GM23338 (cell line): Measurements from ENCODE around the gene CHN2.

ENCODE experiments used
- EZH2 ChIP-seq: fragments of 200-600 bp; sonication (generic); IDR thresholded peaks from one replicate; pipeline ENCODE4 v1.8.0; 2017; ENCODE audit warnings: antibody characterized with exemption, mild to moderate bottlenecking, low read depth; ENCODE audit not compliant: unreplicated experiment
- EZH2phosphoT487 ChIP-seq: fragments of 200-600 bp; sonication (generic); IDR thresholded peaks from one replicate; pipeline ENCODE4 v1.8.1; 2018; ENCODE audit warnings: antibody characterized with exemption; ENCODE audit not compliant: unreplicated experiment
- JUNB ChIP-seq: IDR thresholded peaks from one replicate; pipeline ENCODE4 v1.6.1; 2016; ENCODE audit warnings: antibody characterized with exemption; ENCODE audit not compliant: unreplicated experiment
- POLR2AphosphoS5 ChIP-seq: IDR thresholded peaks from 2 replicates; pipeline ENCODE4 v1.6.1; 2016; ENCODE audit warnings: antibody characterized with exemption, low read depth
- TF ChIP-seq, protein P1 (sequence below), 2 experiments: fragments of 200-600 bp in 1 of 2; sonication (generic) in 1 of 2; conservative IDR thresholded peaks; 2 replicates each; pipeline versions ENCODE4 v1.5.1 to v1.6.1; 2016 to 2017; ENCODE audit warnings: antibody characterized with exemption in 2 of 2, low read depth in 2 of 2, mild to moderate bottlenecking in 2 of 2, moderate library complexity in 1 of 2
- TF ChIP-seq, protein P2 (sequence below): IDR thresholded peaks from one replicate; pipeline ENCODE4 v1.6.1; 2018; ENCODE audit warnings: antibody characterized with exemption; ENCODE audit not compliant: unreplicated experiment

DNA sequence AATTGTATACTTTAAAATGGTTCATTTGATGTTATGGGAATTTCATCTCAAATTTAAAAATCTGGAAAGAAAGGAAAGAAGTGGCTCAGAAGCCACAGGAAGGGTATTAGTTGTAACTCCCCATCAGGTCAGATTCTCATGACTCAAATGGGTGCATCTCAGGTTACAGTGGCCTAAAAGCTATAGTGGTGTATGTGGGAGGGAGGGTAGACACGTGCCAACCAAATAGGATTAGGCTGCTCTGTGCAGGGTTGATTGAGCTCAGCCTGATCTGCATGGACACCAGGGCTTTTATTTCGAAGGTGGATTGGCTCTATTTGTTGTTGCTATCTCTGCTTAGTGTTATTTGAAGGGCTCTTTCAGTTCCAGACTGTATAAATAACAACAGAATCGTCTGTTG, 247.6 kb downstream of the CHN2 start:
- TF ChIP-seq POLR2AphosphoS5 (no peak), JUNB (no peak), EZH2 (no peak), EZH2phosphoT487 (no peak)
- TF ChIP-seq, protein P1, sequence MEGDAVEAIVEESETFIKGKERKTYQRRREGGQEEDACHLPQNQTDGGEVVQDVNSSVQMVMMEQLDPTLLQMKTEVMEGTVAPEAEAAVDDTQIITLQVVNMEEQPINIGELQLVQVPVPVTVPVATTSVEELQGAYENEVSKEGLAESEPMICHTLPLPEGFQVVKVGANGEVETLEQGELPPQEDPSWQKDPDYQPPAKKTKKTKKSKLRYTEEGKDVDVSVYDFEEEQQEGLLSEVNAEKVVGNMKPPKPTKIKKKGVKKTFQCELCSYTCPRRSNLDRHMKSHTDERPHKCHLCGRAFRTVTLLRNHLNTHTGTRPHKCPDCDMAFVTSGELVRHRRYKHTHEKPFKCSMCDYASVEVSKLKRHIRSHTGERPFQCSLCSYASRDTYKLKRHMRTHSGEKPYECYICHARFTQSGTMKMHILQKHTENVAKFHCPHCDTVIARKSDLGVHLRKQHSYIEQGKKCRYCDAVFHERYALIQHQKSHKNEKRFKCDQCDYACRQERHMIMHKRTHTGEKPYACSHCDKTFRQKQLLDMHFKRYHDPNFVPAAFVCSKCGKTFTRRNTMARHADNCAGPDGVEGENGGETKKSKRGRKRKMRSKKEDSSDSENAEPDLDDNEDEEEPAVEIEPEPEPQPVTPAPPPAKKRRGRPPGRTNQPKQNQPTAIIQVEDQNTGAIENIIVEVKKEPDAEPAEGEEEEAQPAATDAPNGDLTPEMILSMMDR (conservative IDR thresholded peaks at IDR 0.05; ENCODE audit: low read depth in 2 of 2), result no peak
- TF ChIP-seq, protein P2, sequence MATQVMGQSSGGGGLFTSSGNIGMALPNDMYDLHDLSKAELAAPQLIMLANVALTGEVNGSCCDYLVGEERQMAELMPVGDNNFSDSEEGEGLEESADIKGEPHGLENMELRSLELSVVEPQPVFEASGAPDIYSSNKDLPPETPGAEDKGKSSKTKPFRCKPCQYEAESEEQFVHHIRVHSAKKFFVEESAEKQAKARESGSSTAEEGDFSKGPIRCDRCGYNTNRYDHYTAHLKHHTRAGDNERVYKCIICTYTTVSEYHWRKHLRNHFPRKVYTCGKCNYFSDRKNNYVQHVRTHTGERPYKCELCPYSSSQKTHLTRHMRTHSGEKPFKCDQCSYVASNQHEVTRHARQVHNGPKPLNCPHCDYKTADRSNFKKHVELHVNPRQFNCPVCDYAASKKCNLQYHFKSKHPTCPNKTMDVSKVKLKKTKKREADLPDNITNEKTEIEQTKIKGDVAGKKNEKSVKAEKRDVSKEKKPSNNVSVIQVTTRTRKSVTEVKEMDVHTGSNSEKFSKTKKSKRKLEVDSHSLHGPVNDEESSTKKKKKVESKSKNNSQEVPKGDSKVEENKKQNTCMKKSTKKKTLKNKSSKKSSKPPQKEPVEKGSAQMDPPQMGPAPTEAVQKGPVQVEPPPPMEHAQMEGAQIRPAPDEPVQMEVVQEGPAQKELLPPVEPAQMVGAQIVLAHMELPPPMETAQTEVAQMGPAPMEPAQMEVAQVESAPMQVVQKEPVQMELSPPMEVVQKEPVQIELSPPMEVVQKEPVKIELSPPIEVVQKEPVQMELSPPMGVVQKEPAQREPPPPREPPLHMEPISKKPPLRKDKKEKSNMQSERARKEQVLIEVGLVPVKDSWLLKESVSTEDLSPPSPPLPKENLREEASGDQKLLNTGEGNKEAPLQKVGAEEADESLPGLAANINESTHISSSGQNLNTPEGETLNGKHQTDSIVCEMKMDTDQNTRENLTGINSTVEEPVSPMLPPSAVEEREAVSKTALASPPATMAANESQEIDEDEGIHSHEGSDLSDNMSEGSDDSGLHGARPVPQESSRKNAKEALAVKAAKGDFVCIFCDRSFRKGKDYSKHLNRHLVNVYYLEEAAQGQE, result no peak
